ENCODE data around the gene TRIM72.

DNA sequence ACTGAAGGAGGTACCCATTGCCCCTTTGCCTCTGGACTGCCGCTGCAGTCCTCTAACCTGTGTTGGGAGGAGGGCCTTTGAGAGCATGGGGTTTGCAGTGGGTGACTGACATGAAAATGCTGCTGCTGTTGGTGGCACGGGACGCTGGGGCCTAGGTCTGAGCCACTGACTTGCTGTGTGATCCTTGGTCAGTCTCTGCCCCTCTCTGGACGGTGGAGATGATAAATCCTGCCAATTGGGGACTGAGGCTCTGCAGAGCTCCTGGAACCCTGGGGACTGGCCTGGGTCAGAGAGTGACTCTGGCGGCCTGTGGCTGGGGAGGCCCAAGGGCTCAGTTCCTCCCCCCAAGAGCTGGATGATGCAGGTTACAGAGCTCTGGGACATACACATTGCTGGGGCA, 9.1 kb downstream of the TRIM72 start:
- TF ChIP-seq, protein P1, sequence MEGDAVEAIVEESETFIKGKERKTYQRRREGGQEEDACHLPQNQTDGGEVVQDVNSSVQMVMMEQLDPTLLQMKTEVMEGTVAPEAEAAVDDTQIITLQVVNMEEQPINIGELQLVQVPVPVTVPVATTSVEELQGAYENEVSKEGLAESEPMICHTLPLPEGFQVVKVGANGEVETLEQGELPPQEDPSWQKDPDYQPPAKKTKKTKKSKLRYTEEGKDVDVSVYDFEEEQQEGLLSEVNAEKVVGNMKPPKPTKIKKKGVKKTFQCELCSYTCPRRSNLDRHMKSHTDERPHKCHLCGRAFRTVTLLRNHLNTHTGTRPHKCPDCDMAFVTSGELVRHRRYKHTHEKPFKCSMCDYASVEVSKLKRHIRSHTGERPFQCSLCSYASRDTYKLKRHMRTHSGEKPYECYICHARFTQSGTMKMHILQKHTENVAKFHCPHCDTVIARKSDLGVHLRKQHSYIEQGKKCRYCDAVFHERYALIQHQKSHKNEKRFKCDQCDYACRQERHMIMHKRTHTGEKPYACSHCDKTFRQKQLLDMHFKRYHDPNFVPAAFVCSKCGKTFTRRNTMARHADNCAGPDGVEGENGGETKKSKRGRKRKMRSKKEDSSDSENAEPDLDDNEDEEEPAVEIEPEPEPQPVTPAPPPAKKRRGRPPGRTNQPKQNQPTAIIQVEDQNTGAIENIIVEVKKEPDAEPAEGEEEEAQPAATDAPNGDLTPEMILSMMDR (IDR thresholded peaks at IDR 0.05; ENCODE audit: low read depth, low read length), result no peak
- TF ChIP-seq POLR2A (IDR thresholded peaks at IDR 0.05; ENCODE audit: extremely low read depth, insufficient read length) (no peak), MYC (IDR thresholded peaks at IDR 0.05; ENCODE audit: low read depth, low read length) (no peak)
- TF ChIP-seq, protein P2, sequence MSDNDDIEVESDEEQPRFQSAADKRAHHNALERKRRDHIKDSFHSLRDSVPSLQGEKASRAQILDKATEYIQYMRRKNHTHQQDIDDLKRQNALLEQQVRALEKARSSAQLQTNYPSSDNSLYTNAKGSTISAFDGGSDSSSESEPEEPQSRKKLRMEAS (IDR thresholded peaks at IDR 0.05; ENCODE audit: low read depth, low read length), result no peak

Data from NB4 (cell line).